SKM-1 treated with dmso at 0.1 percent for 144 hours (cell line): Measurements from ENCODE around the gene RASAL3.

Source experiments
- DNase-seq: peaks from one replicate; lab custom pipeline; 2025; ENCODE audit not compliant: unreplicated experiment; lab: John Stamatoyannopoulos, UW

RASAL3 gene

DNA sequence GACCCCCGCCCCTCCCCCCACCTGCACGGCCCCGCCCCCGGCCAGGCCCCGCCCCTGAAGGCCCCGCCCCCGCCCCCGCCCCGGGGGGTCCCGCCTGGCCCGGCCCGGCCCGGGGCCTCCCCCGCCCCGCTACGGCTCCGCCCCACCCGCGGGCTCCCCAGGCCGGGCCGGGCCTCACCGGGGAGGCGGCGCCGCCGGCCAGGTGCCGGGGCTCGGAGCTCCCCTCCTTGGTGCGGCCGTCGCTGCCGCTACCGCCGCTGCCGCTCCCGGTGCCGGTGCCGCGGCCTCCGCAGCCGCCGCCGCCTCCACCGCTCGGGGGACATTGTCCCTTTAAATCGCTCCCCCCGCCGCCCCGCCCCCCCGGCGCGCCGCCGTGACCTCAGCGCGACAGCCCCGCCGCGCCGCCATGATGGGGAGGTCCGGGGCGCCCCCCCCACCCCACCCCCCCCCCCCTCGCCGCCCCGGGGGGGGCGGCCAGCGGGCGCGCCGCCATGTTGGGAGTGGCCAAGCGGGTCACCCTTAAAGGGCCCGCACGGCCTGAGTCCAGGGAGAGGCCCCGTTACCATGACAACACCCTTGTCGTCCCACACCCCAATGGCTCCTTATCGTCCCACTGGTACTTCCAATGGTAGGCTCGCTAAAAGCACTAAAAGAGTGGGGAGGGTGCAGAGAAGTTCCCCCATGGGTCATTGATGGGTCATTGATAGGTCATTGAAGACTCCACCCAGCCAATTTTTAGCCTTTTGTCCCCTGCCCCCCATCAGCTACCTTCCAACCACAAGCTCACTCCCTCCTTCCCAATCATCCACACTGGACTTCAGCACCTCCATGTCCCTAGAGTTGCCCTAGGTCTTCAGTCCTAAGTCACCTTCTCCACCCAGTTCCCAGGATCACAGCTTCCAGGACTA lies 14.5 kb downstream of the RASAL3 start, which contains the start of gene WIZ:
WIZ (minus strand) TSS at position 337 of the 908 bp plus-strand sequence. CDS start 1,649 bp downstream, outside the sequence.
- DNase-seq = no peak

GRCh38 chr19:15448778-15449619 lies 15.3 kb downstream of the RASAL3 start:
- no peak for DNase-seq

GRCh38 chr19:15448044-15448777 lies 16.1 kb downstream of the RASAL3 start:
- DNase-seq = no peak

- no peak for DNase-seq
Measured at GRCh38 chr19:15447057-15447456, 17.3 kb downstream of the RASAL3 start.

DNA sequence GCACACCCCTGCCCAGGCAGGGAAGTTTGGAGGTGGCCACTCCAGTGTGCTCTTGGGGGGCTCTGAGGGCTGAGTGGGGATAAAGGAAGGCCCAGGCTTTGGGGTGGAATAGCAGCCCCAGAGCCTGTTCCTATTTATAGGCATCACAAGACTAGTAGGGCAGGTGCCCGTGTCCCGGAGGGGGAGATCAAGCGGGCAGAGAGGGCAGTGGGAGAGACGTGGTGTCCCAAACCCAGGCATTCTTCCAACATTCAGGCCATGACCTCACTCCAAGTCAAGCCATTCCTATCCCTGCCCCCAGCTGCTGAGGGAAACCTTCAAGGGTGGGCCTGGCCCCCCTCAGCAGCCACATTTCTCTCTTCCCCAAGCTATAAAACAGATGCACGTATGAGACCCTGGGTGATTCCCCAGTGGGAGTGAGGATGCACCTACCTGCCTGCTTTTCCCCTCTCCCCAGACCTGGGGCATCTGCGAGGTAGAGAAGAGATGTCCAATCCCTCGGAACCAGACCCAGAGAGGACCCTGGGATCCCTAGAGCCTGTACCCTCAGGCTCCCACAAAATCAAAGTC lies 18.5 kb downstream of the RASAL3 start:
- DNase-seq = no peak

GRCh38 chr19:15445227-15445605 lies 19.1 kb downstream of the RASAL3 start:
- no peak for DNase-seq

- DNase-seq = no peak
Measured at GRCh38 chr19:15444505-15445226, 19.7 kb downstream of the RASAL3 start.

DNA sequence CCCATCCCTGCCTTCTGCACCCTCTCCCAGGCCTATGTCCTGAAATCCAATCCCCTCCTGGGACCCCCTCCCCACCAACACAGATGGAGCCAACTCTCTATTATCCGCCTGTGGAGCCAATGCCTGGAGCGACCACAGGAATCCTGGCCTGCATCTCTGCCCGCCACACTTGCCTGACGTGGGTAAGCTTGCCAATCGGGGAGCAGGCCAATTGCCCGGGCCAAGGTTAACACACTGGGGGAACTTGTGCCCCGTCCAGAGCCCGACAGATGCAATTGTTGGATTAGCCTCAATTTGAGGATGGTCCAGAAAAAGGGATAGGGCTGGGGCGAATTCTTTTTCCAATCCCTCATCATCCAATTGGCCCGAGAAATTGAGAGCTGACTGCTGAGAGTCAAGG lies 20.5 kb downstream of the RASAL3 start:
- no peak for DNase-seq

DNA sequence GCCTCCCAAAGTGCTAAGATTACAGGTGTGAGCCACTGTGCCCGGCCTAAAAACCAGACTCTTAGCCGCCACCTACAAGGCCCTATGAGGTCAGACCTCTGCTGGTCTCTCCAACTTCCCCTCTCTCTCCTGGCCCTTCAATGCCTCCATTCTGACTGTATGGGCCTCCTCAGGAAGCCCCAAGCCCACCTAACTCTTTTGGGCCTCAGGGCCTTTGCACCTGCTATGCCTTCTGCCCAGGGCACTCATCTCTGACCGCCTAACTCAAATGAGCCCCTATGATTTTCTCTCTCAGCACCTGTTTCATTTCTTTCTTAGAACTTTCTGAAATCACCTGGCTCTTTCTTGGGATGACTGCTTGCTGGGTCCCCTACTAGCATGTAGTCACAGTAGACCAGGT lies 21.0 kb downstream of the RASAL3 start:
- DNase-seq = no peak

GRCh38 chr19:15442142-15442920 lies 22.0 kb downstream of the RASAL3 start:
- no peak for DNase-seq

- peak; percentile 76 for DNase-seq
Measured at GRCh38 chr19:15441317-15441716, 23.0 kb downstream of the RASAL3 start.

- DNase-seq = no peak
Measured at GRCh38 chr19:15439821-15440641, 24.3 kb downstream of the RASAL3 start.

DNA sequence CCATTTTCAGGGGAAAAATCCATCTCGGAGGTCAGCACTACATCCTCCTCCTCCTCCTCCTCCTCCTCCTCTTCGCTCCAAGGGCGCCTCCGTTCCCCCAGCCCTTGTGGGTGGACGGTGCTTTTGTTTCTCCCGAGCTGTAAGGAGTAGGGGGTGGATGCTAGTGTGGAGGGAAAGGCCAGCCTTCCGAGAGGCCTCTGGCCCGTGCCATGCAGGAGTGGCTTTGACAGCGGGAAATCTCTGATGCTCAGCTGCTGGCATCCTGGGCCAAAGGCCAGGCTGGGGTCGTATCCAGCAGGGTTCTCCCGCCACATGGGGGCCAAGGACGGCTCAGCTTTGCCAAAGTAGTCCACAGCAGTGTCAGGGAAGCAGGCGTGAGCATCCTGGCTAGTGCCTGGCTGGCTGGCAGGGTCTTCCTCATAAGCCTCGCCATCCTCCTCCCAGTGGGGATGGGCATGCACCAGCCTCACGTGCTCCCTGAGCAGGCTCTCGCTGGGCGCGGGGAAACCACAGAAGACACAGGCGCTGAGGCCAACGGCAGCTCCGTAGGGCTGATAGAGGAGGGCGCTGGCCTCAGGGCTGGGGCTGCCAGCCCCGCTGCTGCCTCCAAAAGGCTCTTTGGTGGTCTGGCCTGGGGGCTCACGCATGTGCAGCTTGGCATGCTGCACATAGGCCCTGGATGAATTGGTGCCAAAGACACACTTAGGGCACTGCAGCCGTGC lies 25.1 kb downstream of the RASAL3 start:
- DNase-seq = no peak

- no peak for DNase-seq
Measured at GRCh38 chr19:15438577-15438976, 25.8 kb downstream of the RASAL3 start.

- DNase-seq = no peak
Measured at GRCh38 chr19:15438124-15438496, 26.2 kb downstream of the RASAL3 start.

DNA sequence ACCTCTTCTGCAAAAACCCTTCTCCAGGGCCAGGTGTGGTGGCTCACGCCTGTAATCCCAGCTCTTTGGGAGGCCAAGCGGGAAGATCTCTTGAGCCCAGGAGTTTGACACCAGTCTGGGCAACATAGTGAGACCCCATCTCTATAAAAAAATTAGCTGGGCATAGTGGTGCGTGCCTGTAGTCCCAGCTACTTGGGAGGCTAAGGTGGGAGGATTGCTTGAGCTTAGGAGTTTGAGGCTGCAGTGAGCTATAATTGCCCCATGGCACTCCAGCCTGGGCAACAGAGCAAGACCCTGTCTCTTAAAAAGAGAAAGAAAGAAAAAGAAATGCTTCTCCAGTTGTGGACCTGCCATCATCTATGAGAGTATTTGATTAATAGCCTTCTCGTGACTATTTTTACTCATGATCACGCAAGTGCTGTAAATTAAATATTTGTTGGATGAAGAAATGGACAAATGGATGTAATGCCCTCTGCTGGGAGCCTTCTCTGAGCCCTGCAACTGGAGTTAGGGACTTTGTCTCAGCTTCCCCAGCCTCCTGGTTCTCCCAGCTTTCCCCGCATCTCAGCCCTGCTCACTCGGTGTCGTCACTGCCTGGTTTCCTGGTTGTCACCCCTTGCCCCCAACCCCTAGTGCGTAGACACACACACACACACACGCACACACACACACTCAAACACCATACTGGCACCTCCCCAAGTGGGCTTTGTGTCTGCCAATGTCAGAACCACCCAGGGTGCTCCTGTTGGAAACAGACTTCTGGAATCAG lies 26.8 kb downstream of the RASAL3 start:
- no peak for DNase-seq

- no peak for DNase-seq
Measured at GRCh38 chr19:15436826-15437110, 27.6 kb downstream of the RASAL3 start.
